ENCODE results near the gene INTS14.
"Not testable (repeated sequence)": the region's sequence is repeated elsewhere in the genome, so short reads cannot be mapped to it uniquely, and the experiment has no call there.

Gene INTS14

GRCh38 chr15:65583701-65584100 lies 27.2 kb downstream of the INTS14 start:
- in situ Hi-C loops (cut with HindIII; ENCODE audit: low sequenced_read_pairs): no loop called here

- in situ Hi-C loops (cut with HindIII; ENCODE audit: low sequenced_read_pairs): no loop called here
Observed at GRCh38 chr15:65580287-65580686, 30.6 kb downstream of the INTS14 start.

GRCh38 chr15:65579762-65580161 lies 31.2 kb downstream of the INTS14 start:
- in situ Hi-C loops (cut with HindIII; ENCODE audit: low sequenced_read_pairs): no loop called here

GRCh38 chr15:65578904-65579728 lies 31.8 kb downstream of the INTS14 start:
- in situ Hi-C loops (cut with HindIII; ENCODE audit: low sequenced_read_pairs): no loop called here

GRCh38 chr15:65577129-65577996 lies 33.6 kb downstream of the INTS14 start:
- in situ Hi-C loops (cut with HindIII; ENCODE audit: low sequenced_read_pairs): no loop called here

- in situ Hi-C loops (cut with HindIII; ENCODE audit: low sequenced_read_pairs): no loop called here
Observed at GRCh38 chr15:65576664-65577063, 34.3 kb downstream of the INTS14 start.

- in situ Hi-C loops (cut with HindIII; ENCODE audit: low sequenced_read_pairs): no loop called here
Observed at GRCh38 chr15:65571971-65572370, 39.0 kb downstream of the INTS14 start.

GRCh38 chr15:65569728-65570127 lies 41.2 kb downstream of the INTS14 start:
- in situ Hi-C loops (cut with HindIII; ENCODE audit: low sequenced_read_pairs): no loop called here

- in situ Hi-C loops (cut with HindIII; ENCODE audit: low sequenced_read_pairs): no loop called here
Observed at GRCh38 chr15:65561934-65562333, 49.0 kb downstream of the INTS14 start.

GRCh38 chr15:65559941-65560340 lies 51.0 kb downstream of the INTS14 start:
- in situ Hi-C loops (cut with HindIII; ENCODE audit: low sequenced_read_pairs): no loop called here

- in situ Hi-C loops (cut with HindIII; ENCODE audit: low sequenced_read_pairs): no loop called here
Observed at GRCh38 chr15:65558997-65559760, 51.8 kb downstream of the INTS14 start.

GRCh38 chr15:65558336-65558735 lies 52.6 kb downstream of the INTS14 start:
- in situ Hi-C loops (cut with HindIII; ENCODE audit: low sequenced_read_pairs): no loop called here

- in situ Hi-C loops (cut with HindIII; ENCODE audit: low sequenced_read_pairs): no loop called here
Observed at GRCh38 chr15:65556622-65557021, 54.3 kb downstream of the INTS14 start.

- in situ Hi-C loops (cut with HindIII; ENCODE audit: low sequenced_read_pairs): no loop called here
Observed at GRCh38 chr15:65553691-65554090, 57.2 kb downstream of the INTS14 start.

- in situ Hi-C loops (cut with HindIII; ENCODE audit: low sequenced_read_pairs): not testable (repeated sequence)
Observed at GRCh38 chr15:65552851-65553250, 58.1 kb downstream of the INTS14 start.

- in situ Hi-C loops (cut with HindIII; ENCODE audit: low sequenced_read_pairs): no loop called here
Observed at GRCh38 chr15:65551183-65551582, 59.7 kb downstream of the INTS14 start.

- in situ Hi-C loops (cut with HindIII; ENCODE audit: low sequenced_read_pairs): no loop called here
Observed at GRCh38 chr15:65550681-65551098, 60.2 kb downstream of the INTS14 start.

- in situ Hi-C loops (cut with HindIII; ENCODE audit: low sequenced_read_pairs): not testable (repeated sequence)
Observed at GRCh38 chr15:65549288-65549687, 61.6 kb downstream of the INTS14 start.

GRCh38 chr15:65547841-65548240 lies 63.1 kb downstream of the INTS14 start:
- in situ Hi-C loops (cut with HindIII; ENCODE audit: low sequenced_read_pairs): no loop called here

- in situ Hi-C loops (cut with HindIII; ENCODE audit: low sequenced_read_pairs): no loop called here
Observed at GRCh38 chr15:65541231-65541820, 69.6 kb downstream of the INTS14 start.

GRCh38 chr15:65540314-65540713 lies 70.6 kb downstream of the INTS14 start:
- in situ Hi-C loops (cut with HindIII; ENCODE audit: low sequenced_read_pairs): no loop called here

All from endothelial cell of hepatic sinusoid (primary cell).